Thyroid gland (tissue), 4 donors: ENCODE data around the gene TBX6. TPM values are rescaled to one million over a fixed set of nuclear protein-coding genes. Genes with fewer than 3 reads are reported as not detected.

Experiments
- DNase-seq, 2 donors: peaks; one replicate each; pipeline ENCODE4 v3.0.0-alpha.2; 2019
- H3K27ac ChIP-seq, 3 donors: fragments of 200-600 bp; sonication (generic); 1 replicate in 2 of 3; 2 replicates in 1 of 3; pipeline ENCODE4 v1.5.1; 2016 to 2019; ENCODE audit warnings: mild to moderate bottlenecking in 1 of 3, moderate library complexity in 1 of 3
- H3K27me3 ChIP-seq: fragments of 200-600 bp; sonication (generic); one replicate; pipeline ENCODE4 v1.5.1; 2019
- H3K36me3 ChIP-seq, 2 donors: fragments of 200-600 bp; sonication (generic); one replicate each; pipeline ENCODE4 v1.5.1; 2016 to 2019
- H3K4me1 ChIP-seq, 2 donors: fragments of 200-600 bp; sonication (generic); one replicate each; pipeline ENCODE4 v1.5.1; 2017 to 2019
- H3K4me3 ChIP-seq, 3 donors: fragments of 200-600 bp; sonication (generic); replicated peaks in 1 of 3; 1 replicate in 2 of 3; 2 replicates in 1 of 3; pipeline ENCODE4 v1.5.1; 2016; ENCODE audit warnings: mild to moderate bottlenecking in 1 of 3
- H3K9me3 ChIP-seq: fragments of 200-600 bp; sonication (generic); one replicate; pipeline ENCODE4 v1.5.1; 2017
- CTCF ChIP-seq, 6 experiments: fragments of 200-600 bp in 3 of 6; fragments of 450-650 bp in 3 of 6; sonication (generic) in 3 of 6; IDR thresholded peaks; one replicate each; pipeline ENCODE4 v1.5.1; 2016 to 2019; ENCODE audit warnings: antibody characterized with exemption in 6 of 6, mild to moderate bottlenecking in 2 of 6, inconsistent platforms in 1 of 6, moderate library complexity in 1 of 6
- POLR2A ChIP-seq, 2 donors: fragments of 450-650 bp; IDR thresholded peaks; one replicate each; pipeline ENCODE4 v1.6.1; 2017; ENCODE audit warnings: antibody characterized with exemption in 2 of 2, mild to moderate bottlenecking in 2 of 2, moderate library complexity in 1 of 2
- whole genome bisulfite sequencing, 2 donors: methylation state at CpG; one replicate each; pipeline ENCODE4 v1.1.5; 2017; 5-methylcytosine and 5-hydroxymethylcytosine counted together
- intact Hi-C: fragments of 100-400 bp; cut with DNase I; formaldehyde crosslinking; loops from one replicate; pipeline ENCODE4 v1.15.1; 2023
- total RNA-seq, 4 donors: library from RNA; depleted of rRNA; stranded (reverse); fragments of >200 nt; gene quantifications; one replicate each; pipeline ENCODE4 v1.2.3, GENCODE V29; 2016

Gene TBX6
- 1 to 10 TPM; 1.6 to 3.3 (median 2.4) TPM for total RNA-seq

GRCh38 chr16:30091474-30092372, at the start of gene TBX6:
TBX6 (minus strand) TSS chr16:30091924; CDS start chr16:30091193, 731 bp downstream.
- 1% methylated on average over 18 to 49 of the region's 76 CpGs for WGBS, 2 donors
- Histone ChIP-seq H3K27me3 (no peaks in the 10 kb centered on the region), H3K4me3 (peak within 1 kb of the TSS in 2 of 3 donors; percentile 35 to 40), H3K27ac (peak within 1 kb of the TSS; percentile 80 to 82 (median 80)), H3K9me3 (no peaks in the 10 kb centered on the region), H3K4me1 (peaks cover 38 to 44% of the 10 kb centered on the region in 2 donors), H3K36me3 (peaks cover 5 to 12% of the 10 kb centered on the region in 2 donors)
- intact Hi-C loops = no loop called here
- TF ChIP-seq CTCF (IDR thresholded peaks at IDR 0.05) = peak in 5 of 6 experiments; percentile 67 to 98 (median 79)
- peak in 1 of 2 donors; percentile 47 for TF ChIP-seq POLR2A (IDR thresholded peaks at IDR 0.05)
- peak; percentile 92 to 93 for DNase-seq

- no peaks in the 10 kb centered on the region for H3K4me1 ChIP-seq
- TF ChIP-seq CTCF (IDR thresholded peaks at IDR 0.05) (no peak), POLR2A (IDR thresholded peaks at IDR 0.05) (no peak)
- no peaks in the 10 kb centered on the region for H3K36me3 ChIP-seq
- H3K27me3 ChIP-seq = no peaks in the 10 kb centered on the region
- 78 to 82% methylated on average over 13 of the region's 13 CpGs for WGBS, 2 donors
- no peak overlapping the region for H3K27ac ChIP-seq
- no peak overlapping the region for H3K4me3 ChIP-seq
- intact Hi-C loops = no loop called here
- no peak for DNase-seq
- H3K9me3 ChIP-seq = no peaks in the 10 kb centered on the region
Measured at GRCh38 chr16:30139583-30140481, 48.1 kb upstream of the TBX6 start.

- Histone ChIP-seq H3K27ac (no peak overlapping the region), H3K4me3 (no peak overlapping the region), H3K4me1 (peaks cover 0 to 3% of the 10 kb centered on the region in 2 donors), H3K9me3 (no peaks in the 10 kb centered on the region), H3K27me3 (no peaks in the 10 kb centered on the region), H3K36me3 (no peaks in the 10 kb centered on the region)
- TF ChIP-seq POLR2A (IDR thresholded peaks at IDR 0.05) (no peak), CTCF (IDR thresholded peaks at IDR 0.05) (no peak)
- intact Hi-C loops = no loop called here
- DNase-seq = no peak
- 76 to 85% methylated on average over 8 of the region's 8 CpGs for WGBS, 2 donors
Measured at GRCh38 chr16:30137897-30138296, 46.2 kb upstream of the TBX6 start.

DNA sequence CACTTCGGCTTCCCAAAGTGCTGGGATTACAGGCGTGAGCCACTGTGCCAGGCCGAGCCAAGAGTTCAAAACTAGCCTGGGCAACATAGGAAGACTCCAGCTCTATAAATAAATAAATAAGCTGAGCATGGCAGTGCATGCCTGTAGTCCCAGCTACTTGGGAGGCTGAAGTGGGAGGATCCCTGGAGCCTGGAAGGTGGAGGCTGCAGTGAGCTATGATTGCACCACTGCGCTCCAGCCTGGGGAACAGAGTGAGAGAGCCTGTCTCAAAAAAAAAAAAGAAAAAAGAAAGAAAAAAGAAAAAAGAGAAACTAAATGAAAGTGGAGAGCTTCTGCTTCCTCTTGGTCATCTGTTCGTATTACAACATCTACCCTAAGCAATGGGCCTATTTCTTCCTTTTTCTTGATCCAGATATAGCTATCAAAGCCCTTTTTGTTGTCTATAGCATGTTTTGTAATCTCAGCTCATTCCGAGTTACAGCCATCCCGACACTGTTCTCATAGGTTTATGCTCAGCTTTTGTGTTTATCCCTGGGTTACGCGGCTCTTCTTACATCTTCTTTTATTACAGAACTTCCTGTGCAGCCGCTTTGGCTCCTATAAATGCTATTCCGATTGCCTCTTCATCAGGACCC, 45.4 kb upstream of the TBX6 start:
- H3K27ac ChIP-seq = no peak overlapping the region
- no peaks in the 10 kb centered on the region for H3K9me3 ChIP-seq
- intact Hi-C loops = no loop called here
- H3K36me3 ChIP-seq = no peaks in the 10 kb centered on the region
- H3K4me1 ChIP-seq = peaks cover 0 to 11% of the 10 kb centered on the region in 2 donors
- H3K4me3 ChIP-seq = no peak overlapping the region
- no peaks in the 10 kb centered on the region for H3K27me3 ChIP-seq
- TF ChIP-seq POLR2A (IDR thresholded peaks at IDR 0.05) (no peak), CTCF (IDR thresholded peaks at IDR 0.05) (no peak)
- no peak for DNase-seq
- 83 to 86% methylated on average over 11 of the region's 11 CpGs for WGBS, 2 donors
